NT2/D1 (cell line): Measurements from ENCODE around the gene LANCL3.
A peak's percentile ranks its signal among the peaks of the same experiment; 100 is the strongest.
"Not testable (repeated sequence)": the region's sequence is repeated elsewhere in the genome, so short reads cannot be mapped to it uniquely, and the experiment has no call there.

ENCODE experiments used
- DNase-seq: peaks from one replicate; pipeline ENCODE4 v3.0.0-alpha.2; 2011; ENCODE audit warnings: low read depth, low spot score
- H3K27me3 ChIP-seq: 2 replicates; pipeline ENCODE4 v1.6.0; 2011; ENCODE audit warnings: mild to moderate bottlenecking; ENCODE audit not compliant: insufficient read length, insufficient read depth
- H3K36me3 ChIP-seq: 2 replicates; pipeline ENCODE4 v1.6.1; 2011; ENCODE audit warnings: mild to moderate bottlenecking, low read length, mixed read lengths; ENCODE audit not compliant: insufficient read depth, insufficient read length
- H3K4me1 ChIP-seq: 2 replicates; pipeline ENCODE4 v1.5.1; 2011; ENCODE audit not compliant: insufficient read depth, insufficient read length
- H3K4me3 ChIP-seq: 2 replicates; pipeline ENCODE4 v1.5.1; 2011; ENCODE audit warnings: low read depth; ENCODE audit not compliant: insufficient read length
- H3K9ac ChIP-seq: 2 replicates; pipeline ENCODE4 v1.6.0; 2011; ENCODE audit warnings: low read depth; ENCODE audit not compliant: insufficient read length
- H3K9me3 ChIP-seq: 2 replicates; pipeline ENCODE4 v1.5.1; 2011; ENCODE audit warnings: mild to moderate bottlenecking, low read length; ENCODE audit not compliant: insufficient read depth
- SUZ12 ChIP-seq: IDR thresholded peaks from 2 replicates; pipeline ENCODE4 v1.6.1; 2011; ENCODE audit not compliant: insufficient read length, insufficient read depth; ENCODE audit errors: extremely low read depth
- YY1 ChIP-seq: IDR thresholded peaks from 2 replicates; pipeline ENCODE4 v1.6.1; 2011; ENCODE audit not compliant: insufficient read length, insufficient read depth
- ZNF274 ChIP-seq: IDR thresholded peaks from 2 replicates; pipeline ENCODE4 v1.6.1; 2011; ENCODE audit warnings: mild to moderate bottlenecking, low read depth, low read length

The LANCL3 gene

GRCh38 chrX:37638047-37638446, 66.6 kb downstream of the LANCL3 start:
- Histone ChIP-seq H3K9ac (no peak overlapping the region), H3K36me3 (no peaks in the 10 kb centered on the region), H3K9me3 (peaks cover 10% of the 10 kb centered on the region; the same call in 1 of the 2 replicates), H3K4me1 (no peaks in the 10 kb centered on the region), H3K27me3 (no peaks in the 10 kb centered on the region), H3K4me3 (no peak overlapping the region)
- TF ChIP-seq YY1 = no peak
- no peak for DNase-seq

- TF ChIP-seq SUZ12 = no peak
- no peak for TF ChIP-seq YY1
- no peak for TF ChIP-seq ZNF274
- H3K36me3 ChIP-seq = no peaks in the 10 kb centered on the region
- DNase-seq = no peak
These were observed 68.7 kb downstream of the LANCL3 start for GRCh38 chrX:37640142-37640541.

GRCh38 chrX:37641859-37642258, 70.4 kb downstream of the LANCL3 start:
- no peak overlapping the region for H3K9ac ChIP-seq
- H3K36me3 ChIP-seq = no peaks in the 10 kb centered on the region
- H3K4me1 ChIP-seq = no peaks in the 10 kb centered on the region
- no peaks in the 10 kb centered on the region for H3K27me3 ChIP-seq
- H3K4me3 ChIP-seq = no peak overlapping the region
- no peak for DNase-seq
- no peaks in the 10 kb centered on the region for H3K9me3 ChIP-seq
- no peak for TF ChIP-seq ZNF274
- no peak for TF ChIP-seq YY1
- no peak for TF ChIP-seq SUZ12

More at GRCh38 chrX:37640142-37640541, 68.7 kb downstream of the LANCL3 start:
- no peaks in the 10 kb centered on the region for H3K4me1 ChIP-seq
- H3K27me3 ChIP-seq = no peaks in the 10 kb centered on the region
- H3K9ac ChIP-seq = no peak overlapping the region
- no peaks in the 10 kb centered on the region for H3K9me3 ChIP-seq
- H3K4me3 ChIP-seq = no peak overlapping the region

GRCh38 chrX:37644381-37645305, 73.2 kb downstream of the LANCL3 start:
- Histone ChIP-seq H3K4me3 (no peak overlapping the region), H3K9ac (no peak overlapping the region), H3K9me3 (no peaks in the 10 kb centered on the region), H3K4me1 (no peaks in the 10 kb centered on the region), H3K36me3 (no peaks in the 10 kb centered on the region), H3K27me3 (no peaks in the 10 kb centered on the region)
- TF ChIP-seq ZNF274 = no peak
- no peak for DNase-seq

- Histone ChIP-seq H3K4me3 (no peak overlapping the region), H3K4me1 (no peaks in the 10 kb centered on the region), H3K9ac (no peak overlapping the region), H3K36me3 (no peaks in the 10 kb centered on the region), H3K9me3 (no peaks in the 10 kb centered on the region), H3K27me3 (no peaks in the 10 kb centered on the region)
- TF ChIP-seq SUZ12 (no peak), ZNF274 (no peak), YY1 (no peak)
- no peak for DNase-seq
These were observed 74.8 kb downstream of the LANCL3 start for GRCh38 chrX:37646254-37646653.

- not testable (repeated sequence) for H3K4me1 ChIP-seq, H3K4me3 ChIP-seq, H3K36me3 ChIP-seq, H3K27me3 ChIP-seq, DNase-seq, H3K9ac ChIP-seq, H3K9me3 ChIP-seq
These were observed 79.4 kb downstream of the LANCL3 start for GRCh38 chrX:37650879-37651278.

- no peaks in the 10 kb centered on the region for H3K36me3 ChIP-seq
- DNase-seq = peak; percentile 11
- H3K4me3 ChIP-seq = no peak overlapping the region
- H3K9ac ChIP-seq = no peak overlapping the region
- TF ChIP-seq YY1 (no peak), ZNF274 (no peak), SUZ12 (no peak)
- no peaks in the 10 kb centered on the region for H3K27me3 ChIP-seq
- H3K4me1 ChIP-seq = no peaks in the 10 kb centered on the region
- H3K9me3 ChIP-seq = no peaks in the 10 kb centered on the region
These were observed 80.5 kb downstream of the LANCL3 start for GRCh38 chrX:37651921-37652452.
